ENCODE measurements around the gene C1orf87.
"Not testable (repeated sequence)": the region's sequence is repeated elsewhere in the genome, so short reads cannot be mapped to it uniquely, and the experiment has no call there.

The C1orf87 gene

DNA sequence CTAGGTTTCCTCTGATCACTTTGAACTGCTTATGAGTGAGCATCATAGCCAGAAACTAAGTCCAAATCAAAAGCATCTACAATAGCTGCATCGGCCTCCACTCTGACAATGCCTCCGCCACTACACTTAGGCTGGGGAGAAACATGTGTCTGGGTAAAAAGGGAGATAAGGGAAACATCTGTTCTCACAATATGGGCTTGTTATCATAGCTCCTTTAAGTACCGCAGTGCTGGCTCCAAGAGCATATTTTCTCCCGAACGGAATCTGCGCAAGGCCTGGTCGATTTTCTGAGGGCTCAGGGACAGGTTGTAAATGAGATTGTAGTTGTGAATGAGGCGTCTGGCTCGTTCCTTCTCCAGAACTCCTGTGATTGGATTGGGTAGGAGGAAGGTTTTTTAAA lies 83.1 kb downstream of the C1orf87 start:
- DNase-seq, result no peak

- DNase-seq, result no peak
Measured at GRCh38 chr1:59986516-59987310, 86.9 kb downstream of the C1orf87 start.

DNA sequence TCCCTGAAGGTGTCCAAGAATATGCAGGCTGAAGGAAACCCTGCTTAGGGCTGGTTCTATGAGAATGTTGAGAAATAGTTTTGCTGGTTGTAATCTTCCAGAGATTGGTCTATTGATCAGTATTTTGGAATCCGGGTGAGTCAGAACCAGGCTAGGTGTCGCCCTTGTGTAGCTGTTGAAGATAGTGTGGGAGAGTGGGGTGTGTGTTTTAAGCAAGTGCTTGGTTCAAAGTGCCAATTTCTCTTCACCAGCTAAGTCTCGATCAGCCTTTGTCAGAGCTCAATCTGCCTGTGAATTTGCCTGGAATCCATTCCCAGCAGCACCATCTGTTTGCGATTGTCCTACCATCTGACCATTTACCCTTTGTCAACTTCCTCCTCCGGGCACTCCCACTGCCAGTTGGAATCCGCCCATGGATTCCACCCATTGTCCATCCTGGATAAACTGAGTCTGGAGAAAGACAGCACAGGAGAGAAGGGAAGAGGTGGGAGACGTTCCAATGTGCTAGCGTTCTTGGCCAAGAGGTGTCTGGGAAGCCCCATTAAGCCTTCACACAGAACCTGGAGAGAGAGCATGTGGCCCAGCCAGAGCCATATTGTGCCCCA lies 87.6 kb downstream of the C1orf87 start:
- no peak for DNase-seq

GRCh38 chr1:59979666-59980065 lies 93.9 kb downstream of the C1orf87 start:
- DNase-seq, result no peak

- no peak for DNase-seq
Measured at GRCh38 chr1:59978511-59978910, 95.1 kb downstream of the C1orf87 start.

- DNase-seq, result no peak
Measured at GRCh38 chr1:59978026-59978425, 95.5 kb downstream of the C1orf87 start.

- DNase-seq, result no peak
Measured at GRCh38 chr1:59977075-59977410, 96.5 kb downstream of the C1orf87 start.

DNA sequence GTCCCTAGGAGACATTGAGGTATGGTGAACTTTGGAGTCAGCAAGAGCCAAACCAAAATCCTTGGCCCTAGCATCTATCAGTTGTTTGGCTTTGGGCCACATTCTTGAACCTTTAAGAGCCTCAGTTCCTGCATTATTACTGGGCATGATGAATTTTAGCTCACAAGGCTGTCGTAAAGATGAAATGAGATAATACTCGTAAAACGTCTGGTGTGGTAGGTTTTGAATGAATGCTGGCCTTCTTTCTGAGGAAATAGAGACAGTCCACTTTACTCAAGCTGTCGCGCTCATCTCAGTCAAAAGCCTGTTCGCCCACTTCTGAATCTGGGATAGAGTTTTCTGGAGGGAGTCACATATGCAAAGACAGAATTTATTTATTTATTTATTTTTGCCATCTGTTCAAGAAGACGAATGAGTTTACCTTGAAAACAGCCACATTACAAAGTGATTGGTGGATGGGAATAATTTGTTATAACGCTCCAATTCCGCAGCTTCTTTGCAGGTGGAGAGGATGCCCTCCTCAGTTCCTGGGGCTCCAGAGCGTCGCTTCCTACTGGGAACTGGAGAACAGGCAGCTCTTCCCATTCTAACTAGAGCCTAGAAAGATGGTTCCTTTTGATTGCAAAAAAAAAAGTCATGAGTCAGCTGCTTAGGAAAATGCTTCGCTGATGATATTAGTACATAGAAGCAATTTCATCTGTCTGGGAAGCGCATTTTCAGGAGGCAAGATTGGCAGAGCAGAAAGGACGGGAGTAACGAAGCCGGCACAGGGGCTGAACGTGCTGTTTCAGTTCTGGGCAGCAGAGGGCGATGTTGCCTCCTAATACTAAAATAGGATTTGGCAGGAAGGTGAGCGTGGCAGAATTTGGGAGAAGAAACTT lies 97.1 kb downstream of the C1orf87 start:
- DNase-seq, result peak; percentile 70

- no peak for DNase-seq
Measured at GRCh38 chr1:59973719-59974118, 99.9 kb downstream of the C1orf87 start.

DNA sequence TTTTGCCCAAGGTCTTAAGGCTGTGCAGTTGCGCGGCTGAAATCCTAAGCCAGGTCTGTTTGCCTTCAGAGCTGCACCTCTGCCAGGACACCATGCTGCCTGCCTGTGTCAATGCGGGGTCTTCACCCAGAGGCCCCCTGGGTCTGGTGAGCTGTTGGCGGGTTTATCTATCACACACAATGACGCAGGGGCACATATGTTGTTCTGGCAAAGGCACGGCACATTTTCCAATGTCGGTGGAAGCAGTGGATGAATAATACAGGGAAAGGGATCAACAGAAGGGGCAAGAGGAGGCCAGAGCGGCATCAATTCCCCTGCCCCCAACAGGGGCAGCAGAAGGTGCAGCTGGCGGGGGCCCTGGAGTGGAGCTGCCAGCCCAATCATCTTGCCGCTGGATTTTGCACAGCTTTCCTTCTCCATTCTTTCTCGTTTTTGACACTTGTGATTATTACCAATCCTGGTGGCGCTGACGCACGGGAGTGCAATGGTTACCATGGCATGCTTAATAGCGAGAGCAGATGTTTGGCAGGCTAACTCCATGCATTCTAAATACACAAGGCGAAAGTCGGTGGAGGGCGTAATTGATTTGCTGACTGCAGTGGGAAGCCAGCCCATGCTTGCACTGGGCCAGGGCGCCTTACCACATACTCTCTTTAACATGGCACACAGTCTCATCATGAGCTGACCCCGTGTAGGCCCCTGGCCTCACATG lies 101.2 kb downstream of the C1orf87 start:
- no peak for DNase-seq

- DNase-seq, result peak; percentile 68
Measured at GRCh38 chr1:59971464-59971911, 102.1 kb downstream of the C1orf87 start.

DNA sequence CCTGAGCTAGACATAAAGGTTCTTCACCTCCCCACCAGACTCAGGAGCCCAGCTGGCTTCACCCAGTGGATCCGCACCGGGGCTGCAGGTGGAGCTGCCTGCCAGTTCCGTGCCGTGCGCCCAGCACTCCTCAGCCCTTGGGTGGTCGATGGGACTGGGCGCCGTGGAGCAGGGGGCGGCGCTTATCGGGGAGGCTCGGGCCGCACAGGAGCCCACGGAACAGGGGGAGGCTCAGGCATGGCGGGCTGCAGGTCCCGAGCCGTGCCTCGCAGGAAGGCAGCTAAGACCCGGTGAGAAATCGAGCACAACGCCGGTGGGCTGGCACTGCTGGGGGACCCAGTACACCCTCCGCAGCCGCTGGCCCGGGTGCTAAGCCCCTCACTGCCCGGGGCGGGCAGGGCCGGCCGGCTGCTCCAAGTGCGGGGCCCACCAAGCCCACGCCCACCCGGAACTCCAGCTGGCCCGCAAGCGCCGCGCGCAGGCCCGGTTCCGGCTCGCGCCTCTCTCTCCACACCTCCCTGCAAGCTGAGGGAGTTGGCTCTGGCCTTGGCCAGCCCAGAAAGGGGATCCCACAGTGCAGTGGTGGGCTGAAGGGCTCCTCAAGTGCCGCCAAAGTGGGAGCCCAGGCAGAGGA lies 103.9 kb downstream of the C1orf87 start:
- not testable (repeated sequence) for DNase-seq

GRCh38 chr1:59968746-59969145 lies 104.8 kb downstream of the C1orf87 start:
- not testable (repeated sequence) for DNase-seq

GRCh38 chr1:59967780-59968179 lies 105.8 kb downstream of the C1orf87 start:
- no peak for DNase-seq

DNA sequence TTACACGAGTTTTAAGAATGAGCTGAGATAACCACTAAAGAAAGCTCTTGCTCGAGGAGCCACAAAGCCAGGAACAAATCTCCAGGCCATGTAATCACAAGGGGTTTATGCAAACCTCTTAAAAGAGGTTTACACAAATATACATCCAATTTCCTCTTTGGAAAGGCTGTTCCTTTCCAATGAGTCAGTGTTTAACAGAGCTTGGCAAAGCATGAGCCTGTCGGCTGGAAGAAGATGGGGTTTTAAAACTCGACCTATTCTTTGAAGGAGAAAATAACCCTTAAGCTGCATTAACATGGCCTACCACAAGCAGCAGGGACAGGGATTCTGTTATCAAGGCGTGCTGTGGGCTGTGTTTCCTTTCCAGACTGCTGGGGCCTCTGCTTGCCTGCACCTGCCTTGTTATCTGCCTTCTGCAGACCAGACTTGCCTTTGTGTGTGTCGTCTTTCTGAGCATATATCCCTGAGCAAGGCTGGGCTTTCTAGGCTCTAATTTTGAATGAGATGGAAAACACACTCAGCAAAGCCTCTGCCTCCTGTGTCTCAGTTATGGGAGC lies 106.4 kb downstream of the C1orf87 start:
- DNase-seq, result no peak

- no peak for DNase-seq
Measured at GRCh38 chr1:59952065-59952464, 121.5 kb downstream of the C1orf87 start.

DNA sequence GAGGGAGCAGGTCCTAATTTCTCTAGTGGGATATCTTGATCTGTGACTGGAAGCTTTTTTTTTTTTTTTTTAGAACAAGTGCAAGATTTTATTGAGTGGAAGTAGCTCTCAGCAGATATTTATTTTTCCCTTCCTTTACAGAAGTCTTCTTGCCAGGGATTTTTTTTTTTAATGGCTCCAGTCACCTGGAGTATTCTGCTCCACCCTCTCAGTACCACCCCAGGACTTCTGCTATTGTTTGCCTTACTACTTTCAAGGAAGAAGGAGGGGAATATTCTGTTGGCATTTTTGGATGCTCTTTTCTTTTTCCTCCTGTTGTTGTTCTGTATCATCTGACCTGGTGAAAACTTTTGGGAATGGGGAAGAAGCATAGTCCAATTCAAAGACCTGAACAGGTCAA lies 123.9 kb downstream of the C1orf87 start:
- DNase-seq, result no peak

GRCh38 chr1:59948990-59949389 lies 124.6 kb downstream of the C1orf87 start:
- no peak for DNase-seq

- peak; percentile 61 for DNase-seq
Measured at GRCh38 chr1:59947047-59947938, 126.3 kb downstream of the C1orf87 start.

GRCh38 chr1:59945790-59946189 lies 127.8 kb downstream of the C1orf87 start:
- no peak for DNase-seq
